Measurements from ENCODE around the gene MAG.

The MAG gene

DNA sequence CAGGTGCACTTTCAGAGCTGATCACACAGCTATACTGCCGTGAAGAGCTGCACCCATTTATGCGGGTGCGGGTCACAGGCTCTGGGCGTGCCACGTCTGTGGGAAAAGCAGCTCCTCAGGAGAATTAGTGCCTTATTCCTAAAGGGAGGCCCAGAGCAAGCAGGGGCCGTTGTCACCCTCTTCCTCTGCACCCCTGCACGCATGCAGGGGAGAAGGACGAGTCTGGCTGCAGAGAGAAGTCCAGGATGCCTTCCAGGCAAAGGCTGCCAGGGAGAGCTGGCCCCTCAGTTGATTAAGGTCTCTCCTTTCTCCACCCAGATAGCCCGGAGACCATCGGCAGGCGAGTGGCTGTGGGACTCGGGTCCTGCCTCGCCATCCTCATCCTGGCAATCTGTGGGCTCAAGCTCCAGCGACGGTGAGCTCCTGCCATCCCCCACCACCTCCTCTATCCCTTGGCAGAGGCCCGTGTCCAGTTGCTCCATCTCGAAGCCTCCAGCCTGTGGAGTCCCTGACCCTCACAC is 52.6 kb downstream of the MAG start:
- TF ChIP-seq GLIS3 (CRISPR knock-in tag; IDR thresholded peaks at IDR 0.05) (no peak), ZNF8 (CRISPR knock-in tag; IDR thresholded peaks at IDR 0.05) (no peak), ISL1 (CRISPR knock-in tag; IDR thresholded peaks at IDR 0.05) (no peak), BACH2 (CRISPR knock-in tag; IDR thresholded peaks at IDR 0.05; ENCODE audit: borderline replicate concordance) (no peak), ARNTL (CRISPR knock-in tag; IDR thresholded peaks at IDR 0.05; ENCODE audit: borderline replicate concordance, low read depth) (no peak), OSR1 (CRISPR knock-in tag; IDR thresholded peaks at IDR 0.05) (no peak), PPARA (CRISPR knock-in tag; IDR thresholded peaks at IDR 0.05; ENCODE audit: borderline replicate concordance) (no peak), ZC3H10 (CRISPR knock-in tag; IDR thresholded peaks at IDR 0.05) (no peak), ZNF565 (CRISPR knock-in tag; conservative IDR thresholded peaks at IDR 0.05; ENCODE audit: low read depth) (no peak), ZNF70 (CRISPR knock-in tag; IDR thresholded peaks at IDR 0.05) (no peak), TOX (CRISPR knock-in tag; IDR thresholded peaks at IDR 0.05; ENCODE audit: borderline replicate concordance) (no peak), RARB (CRISPR knock-in tag; IDR thresholded peaks at IDR 0.05) (no peak)
- TF ChIP-seq, protein P1, sequence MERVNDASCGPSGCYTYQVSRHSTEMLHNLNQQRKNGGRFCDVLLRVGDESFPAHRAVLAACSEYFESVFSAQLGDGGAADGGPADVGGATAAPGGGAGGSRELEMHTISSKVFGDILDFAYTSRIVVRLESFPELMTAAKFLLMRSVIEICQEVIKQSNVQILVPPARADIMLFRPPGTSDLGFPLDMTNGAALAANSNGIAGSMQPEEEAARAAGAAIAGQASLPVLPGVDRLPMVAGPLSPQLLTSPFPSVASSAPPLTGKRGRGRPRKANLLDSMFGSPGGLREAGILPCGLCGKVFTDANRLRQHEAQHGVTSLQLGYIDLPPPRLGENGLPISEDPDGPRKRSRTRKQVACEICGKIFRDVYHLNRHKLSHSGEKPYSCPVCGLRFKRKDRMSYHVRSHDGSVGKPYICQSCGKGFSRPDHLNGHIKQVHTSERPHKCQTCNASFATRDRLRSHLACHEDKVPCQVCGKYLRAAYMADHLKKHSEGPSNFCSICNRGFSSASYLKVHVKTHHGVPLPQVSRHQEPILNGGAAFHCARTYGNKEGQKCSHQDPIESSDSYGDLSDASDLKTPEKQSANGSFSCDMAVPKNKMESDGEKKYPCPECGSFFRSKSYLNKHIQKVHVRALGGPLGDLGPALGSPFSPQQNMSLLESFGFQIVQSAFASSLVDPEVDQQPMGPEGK (CRISPR knock-in tag; IDR thresholded peaks at IDR 0.05; ENCODE audit: borderline replicate concordance): no peak
- ATAC-seq: no peak

DNA sequence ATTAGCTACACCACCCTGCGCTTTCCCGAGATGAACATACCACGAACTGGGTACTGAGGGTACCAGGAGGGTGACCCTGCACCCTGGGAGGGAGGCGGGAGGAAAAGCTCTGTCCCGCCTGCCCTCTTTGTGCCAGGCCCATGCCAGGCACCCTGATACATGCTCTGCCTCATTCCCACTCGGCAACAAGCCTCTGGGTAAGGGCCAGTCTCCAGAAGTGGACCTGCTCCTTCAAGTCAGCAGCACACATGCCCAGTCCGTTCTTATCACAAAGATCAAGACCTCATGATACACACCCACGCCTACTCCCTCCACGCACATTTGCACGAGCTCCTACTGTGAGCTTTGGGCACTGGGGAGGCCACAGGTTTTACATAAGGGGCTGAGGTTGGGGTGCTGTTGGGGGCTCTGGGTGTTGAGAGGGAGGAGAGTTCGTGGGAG is 53.7 kb downstream of the MAG start:
- no peak for TF ChIP-seq CSDC2 (CRISPR knock-in tag; IDR thresholded peaks at IDR 0.05)
- ATAC-seq: no peak

DNA sequence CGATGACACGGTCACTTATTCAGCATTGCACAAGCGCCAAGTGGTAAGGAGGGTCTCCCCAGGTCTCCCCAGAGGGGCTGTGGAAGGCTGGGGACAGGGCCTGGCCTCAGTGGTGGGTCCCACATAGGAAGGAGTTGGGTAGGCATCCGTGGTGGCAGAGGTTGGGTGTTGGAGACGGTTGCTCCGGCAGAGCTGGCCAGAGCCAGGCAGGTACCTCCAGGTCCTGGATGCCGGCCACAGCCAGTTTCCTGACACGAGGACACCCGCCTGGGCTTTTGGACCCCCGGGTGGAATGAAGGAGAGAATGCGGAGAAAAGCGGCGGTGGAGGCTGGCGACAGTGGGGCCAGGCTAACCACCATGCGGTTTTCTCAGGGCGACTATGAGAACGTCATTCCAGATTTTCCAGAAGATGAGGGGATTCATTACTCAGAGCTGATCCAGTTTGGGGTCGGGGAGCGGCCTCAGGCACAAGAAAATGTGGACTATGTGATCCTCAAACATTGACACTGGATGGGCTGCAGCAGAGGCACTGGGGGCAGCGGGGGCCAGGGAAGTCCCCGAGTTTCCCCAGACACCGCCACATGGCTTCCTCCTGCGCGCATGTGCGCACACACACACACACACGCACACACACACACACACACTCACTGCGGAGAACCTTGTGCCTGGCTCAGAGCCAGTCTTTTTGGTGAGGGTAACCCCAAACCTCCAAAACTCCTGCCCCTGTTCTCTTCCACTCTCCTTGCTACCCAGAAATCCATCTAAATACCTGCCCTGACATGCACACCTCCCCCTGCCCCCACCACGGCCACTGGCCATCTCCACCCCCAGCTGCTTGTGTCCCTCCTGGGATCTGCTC is 54.5 kb downstream of the MAG start:
- TF ChIP-seq ZFP30 (CRISPR knock-in tag; IDR thresholded peaks at IDR 0.05): no peak
- ATAC-seq: no peak

DNA sequence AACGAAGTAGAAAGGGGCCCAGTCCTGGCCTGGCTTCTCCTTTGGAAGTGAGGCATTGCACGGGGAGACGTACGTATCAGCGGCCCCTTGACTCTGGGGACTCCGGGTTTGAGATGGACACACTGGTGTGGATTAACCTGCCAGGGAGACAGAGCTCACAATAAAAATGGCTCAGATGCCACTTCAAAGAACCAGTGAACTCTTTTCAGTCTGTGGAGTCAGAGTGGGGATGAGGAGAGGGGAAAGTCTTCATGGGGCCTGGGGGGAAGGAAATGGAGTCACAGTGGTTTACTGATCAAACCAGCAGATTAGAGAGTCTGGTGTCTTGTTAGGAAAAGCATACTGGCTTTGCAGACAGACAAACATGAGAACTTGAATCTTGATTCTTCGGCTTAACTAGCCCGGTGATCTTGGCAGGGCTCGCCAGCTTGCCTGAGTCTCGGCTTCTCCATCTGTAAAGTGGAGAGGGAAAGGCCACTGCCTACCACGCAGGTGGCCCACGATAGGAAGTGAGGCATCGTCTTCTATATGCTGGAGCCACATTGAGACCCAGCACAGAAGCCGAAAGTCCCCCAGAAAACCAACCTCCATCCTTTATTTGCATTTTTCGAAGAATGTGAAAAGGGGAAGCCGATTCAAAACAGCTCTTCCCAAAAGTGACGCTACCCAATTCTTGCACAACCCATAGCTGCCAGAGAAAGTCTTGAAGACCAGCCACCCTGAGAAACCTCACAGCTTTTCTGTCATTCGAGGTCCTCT is 55.4 kb downstream of the MAG start, which contains the start of gene FFAR1:
FFAR1 (plus strand) TSS at position 732 of the 759 bp plus-strand sequence. CDS start 3,650 bp downstream, outside the sequence.
- no peak for ATAC-seq
- TF ChIP-seq ARNTL (CRISPR knock-in tag; IDR thresholded peaks at IDR 0.05; ENCODE audit: borderline replicate concordance, low read depth): no peak
- no peak for TF ChIP-seq ZFP3 (CRISPR knock-in tag; IDR thresholded peaks at IDR 0.05)
- TF ChIP-seq ZNF70 (CRISPR knock-in tag; IDR thresholded peaks at IDR 0.05): no peak
- TF ChIP-seq OSR1 (CRISPR knock-in tag; IDR thresholded peaks at IDR 0.05): no peak

DNA sequence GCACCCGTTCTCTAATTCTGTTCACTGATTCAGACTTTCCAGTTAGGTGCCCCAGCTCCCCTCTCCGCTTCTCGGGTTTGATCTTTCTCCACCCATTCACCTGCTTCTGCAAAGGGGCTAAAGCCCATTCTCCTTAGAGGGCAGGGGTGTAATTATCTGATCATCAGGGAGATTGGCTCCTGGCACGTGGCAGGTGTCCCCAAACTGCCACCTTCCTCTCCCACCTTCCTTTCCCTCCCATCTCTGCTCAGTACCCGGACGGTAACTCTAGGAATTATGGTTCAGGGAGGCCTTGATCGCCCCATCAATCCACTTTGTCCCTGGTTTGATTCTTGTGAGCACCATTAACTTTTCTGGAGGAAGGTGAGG is 56.0 kb downstream of the MAG start:
- no peak for ATAC-seq
- no peak for TF ChIP-seq PPARA (CRISPR knock-in tag; IDR thresholded peaks at IDR 0.05; ENCODE audit: borderline replicate concordance)
- TF ChIP-seq ZNF8 (CRISPR knock-in tag; IDR thresholded peaks at IDR 0.05): no peak
- no peak for TF ChIP-seq GLIS3 (CRISPR knock-in tag; IDR thresholded peaks at IDR 0.05)
- TF ChIP-seq TCF4 (CRISPR knock-in tag; IDR thresholded peaks at IDR 0.05; ENCODE audit: borderline replicate concordance): no peak
- TF ChIP-seq, protein P2, sequence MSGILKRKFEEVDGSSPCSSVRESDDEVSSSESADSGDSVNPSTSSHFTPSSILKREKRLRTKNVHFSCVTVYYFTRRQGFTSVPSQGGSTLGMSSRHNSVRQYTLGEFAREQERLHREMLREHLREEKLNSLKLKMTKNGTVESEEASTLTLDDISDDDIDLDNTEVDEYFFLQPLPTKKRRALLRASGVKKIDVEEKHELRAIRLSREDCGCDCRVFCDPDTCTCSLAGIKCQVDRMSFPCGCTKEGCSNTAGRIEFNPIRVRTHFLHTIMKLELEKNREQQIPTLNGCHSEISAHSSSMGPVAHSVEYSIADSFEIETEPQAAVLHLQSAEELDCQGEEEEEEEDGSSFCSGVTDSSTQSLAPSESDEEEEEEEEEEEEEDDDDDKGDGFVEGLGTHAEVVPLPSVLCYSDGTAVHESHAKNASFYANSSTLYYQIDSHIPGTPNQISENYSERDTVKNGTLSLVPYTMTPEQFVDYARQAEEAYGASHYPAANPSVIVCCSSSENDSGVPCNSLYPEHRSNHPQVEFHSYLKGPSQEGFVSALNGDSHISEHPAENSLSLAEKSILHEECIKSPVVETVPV (CRISPR knock-in tag; IDR thresholded peaks at IDR 0.05): no peak
- TF ChIP-seq BACH2 (CRISPR knock-in tag; IDR thresholded peaks at IDR 0.05; ENCODE audit: borderline replicate concordance): no peak
- TF ChIP-seq ZFP30 (CRISPR knock-in tag; IDR thresholded peaks at IDR 0.05): no peak
- no peak for TF ChIP-seq ARNTL (CRISPR knock-in tag; IDR thresholded peaks at IDR 0.05; ENCODE audit: borderline replicate concordance, low read depth)
- TF ChIP-seq, protein P3, sequence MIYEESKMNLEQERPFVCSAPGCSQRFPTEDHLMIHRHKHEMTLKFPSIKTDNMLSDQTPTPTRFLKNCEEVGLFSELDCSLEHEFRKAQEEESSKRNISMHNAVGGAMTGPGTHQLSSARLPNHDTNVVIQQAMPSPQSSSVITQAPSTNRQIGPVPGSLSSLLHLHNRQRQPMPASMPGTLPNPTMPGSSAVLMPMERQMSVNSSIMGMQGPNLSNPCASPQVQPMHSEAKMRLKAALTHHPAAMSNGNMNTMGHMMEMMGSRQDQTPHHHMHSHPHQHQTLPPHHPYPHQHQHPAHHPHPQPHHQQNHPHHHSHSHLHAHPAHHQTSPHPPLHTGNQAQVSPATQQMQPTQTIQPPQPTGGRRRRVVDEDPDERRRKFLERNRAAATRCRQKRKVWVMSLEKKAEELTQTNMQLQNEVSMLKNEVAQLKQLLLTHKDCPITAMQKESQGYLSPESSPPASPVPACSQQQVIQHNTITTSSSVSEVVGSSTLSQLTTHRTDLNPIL (CRISPR knock-in tag; IDR thresholded peaks at IDR 0.05; ENCODE audit: low read depth): no peak
- TF ChIP-seq, protein P1 (CRISPR knock-in tag; IDR thresholded peaks at IDR 0.05; ENCODE audit: borderline replicate concordance): no peak
- TF ChIP-seq, protein P4, sequence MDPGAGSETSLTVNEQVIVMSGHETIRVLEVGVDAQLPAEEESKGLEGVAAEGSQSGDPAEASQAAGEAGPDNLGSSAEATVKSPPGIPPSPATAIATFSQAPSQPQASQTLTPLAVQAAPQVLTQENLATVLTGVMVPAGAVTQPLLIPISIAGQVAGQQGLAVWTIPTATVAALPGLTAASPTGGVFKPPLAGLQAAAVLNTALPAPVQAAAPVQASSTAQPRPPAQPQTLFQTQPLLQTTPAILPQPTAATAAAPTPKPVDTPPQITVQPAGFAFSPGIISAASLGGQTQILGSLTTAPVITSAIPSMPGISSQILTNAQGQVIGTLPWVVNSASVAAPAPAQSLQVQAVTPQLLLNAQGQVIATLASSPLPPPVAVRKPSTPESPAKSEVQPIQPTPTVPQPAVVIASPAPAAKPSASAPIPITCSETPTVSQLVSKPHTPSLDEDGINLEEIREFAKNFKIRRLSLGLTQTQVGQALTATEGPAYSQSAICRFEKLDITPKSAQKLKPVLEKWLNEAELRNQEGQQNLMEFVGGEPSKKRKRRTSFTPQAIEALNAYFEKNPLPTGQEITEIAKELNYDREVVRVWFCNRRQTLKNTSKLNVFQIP (CRISPR knock-in tag; IDR thresholded peaks at IDR 0.05; ENCODE audit: borderline replicate concordance, low read depth): no peak
- no peak for TF ChIP-seq ESRRG (CRISPR knock-in tag; IDR thresholded peaks at IDR 0.05)
- no peak for TF ChIP-seq ZNF565 (CRISPR knock-in tag; conservative IDR thresholded peaks at IDR 0.05; ENCODE audit: low read depth)
- no peak for TF ChIP-seq CSDC2 (CRISPR knock-in tag; IDR thresholded peaks at IDR 0.05)
- no peak for TF ChIP-seq ZNF70 (CRISPR knock-in tag; IDR thresholded peaks at IDR 0.05)
- TF ChIP-seq OSR1 (CRISPR knock-in tag; IDR thresholded peaks at IDR 0.05): no peak
- no peak for TF ChIP-seq RARB (CRISPR knock-in tag; IDR thresholded peaks at IDR 0.05)
- TF ChIP-seq TOX (CRISPR knock-in tag; IDR thresholded peaks at IDR 0.05; ENCODE audit: borderline replicate concordance): no peak
- no peak for TF ChIP-seq ZC3H10 (CRISPR knock-in tag; IDR thresholded peaks at IDR 0.05)

Data from SK-N-SH treated with all-trans-retinoic acid at 6 μM for 48 hours (cell line).